B cell (primary cell): Measurements from ENCODE around the gene TRIM44. TPM values are rescaled to one million over a fixed set of nuclear protein-coding genes. Genes with fewer than 3 reads are reported as not detected.

Experiments
- ATAC-seq: fragments of 200-7000 bp; cut with Tn5 transposase; one replicate; pipeline ENCODE4 v1.10.0; 2021; ENCODE audit warnings: low read depth, mild to moderate bottlenecking, moderate number of reproducible peaks, moderate library complexity
- CTCF ChIA-PET: fragments of 350-600 bp; sonication (Branson Sonifier 250); formaldehyde crosslinking; loops from one replicate; lab custom pipeline; 2021; ENCODE audit warnings: antibody characterized with exemption, inconsistent platforms; lab: Charles Lee
- POLR2A ChIA-PET: fragments of 350-600 bp; sonication (Branson Sonifier 250); formaldehyde crosslinking; loops from one replicate; lab custom pipeline; 2021; ENCODE audit warnings: antibody characterized with exemption; lab: Charles Lee
- DNase-seq: peaks from one replicate; pipeline ENCODE4 v3.0.0; 2013
- H2AFZ ChIP-seq: 2 replicates; pipeline ENCODE4 v1.6.1; 2012; ENCODE audit warnings: mild to moderate bottlenecking, low read depth, low read length; ENCODE audit not compliant: insufficient read depth, poor library complexity, severe bottlenecking
- H3K27ac ChIP-seq, 2 donors: 1 replicate in 1 of 2; 2 replicates in 1 of 2; pipeline ENCODE4 v1.5.1; 2012 to 2013; ENCODE audit warnings: low read length in 2 of 2, mild to moderate bottlenecking in 2 of 2, moderate library complexity in 1 of 2
- H3K27me3 ChIP-seq, 4 experiments: fragments of 200-600 bp in 1 of 4; sonication (generic) in 1 of 4; replicated peaks in 1 of 4; 1 replicate in 2 of 4; 2 replicates in 2 of 4; pipeline versions ENCODE4 v1.6.1 to v1.7.0; 2013 to 2016; ENCODE audit warnings: low read length in 3 of 4, mild to moderate bottlenecking in 2 of 4, mixed read lengths in 1 of 4, moderate library complexity in 1 of 4; ENCODE audit not compliant: insufficient read depth in 4 of 4, control insufficient read depth in 3 of 4; ENCODE audit errors: control extremely low read depth in 1 of 4
- H3K36me3 ChIP-seq, 2 experiments: replicated peaks in 1 of 2; 1 replicate in 1 of 2; 2 replicates in 1 of 2; pipeline versions ENCODE4 v1.6.1 to v1.7.1; 2013; ENCODE audit warnings: low read length in 1 of 2; ENCODE audit not compliant: insufficient read depth in 2 of 2, control insufficient read depth in 1 of 2; ENCODE audit errors: control extremely low read depth in 1 of 2, extremely low read depth in 1 of 2
- H3K4me1 ChIP-seq, 2 donors: fragments of 200-600 bp in 1 of 2; sonication (generic) in 1 of 2; 1 replicate in 1 of 2; 2 replicates in 1 of 2; pipeline versions ENCODE4 v1.5.1 to v1.6.1; 2013 to 2017; ENCODE audit warnings: low read length in 2 of 2; ENCODE audit not compliant: control insufficient read depth in 2 of 2, insufficient read depth in 2 of 2
- H3K4me2 ChIP-seq: replicated peaks from 2 replicates; pipeline ENCODE3; 2012; ENCODE audit warnings: mild to moderate bottlenecking, low read depth, low read length; ENCODE audit not compliant: poor library complexity, severe bottlenecking
- H3K4me3 ChIP-seq, 5 experiments: fragments of 200-600 bp in 1 of 5; sonication (generic) in 1 of 5; 1 replicate in 3 of 5; 2 replicates in 2 of 5; pipeline versions ENCODE4 v1.5.1 to v1.7.0; 2011 to 2016; ENCODE audit warnings: low read length in 4 of 5, mild to moderate bottlenecking in 4 of 5, low read depth in 2 of 5, control low read depth in 1 of 5, moderate library complexity in 1 of 5; ENCODE audit not compliant: insufficient read depth in 1 of 5; ENCODE audit errors: control extremely low read depth in 1 of 5, extremely low read depth in 1 of 5
- H3K79me2 ChIP-seq: fragments of 200-600 bp; sonication (generic); one replicate; pipeline ENCODE4 v1.6.0; 2016; ENCODE audit warnings: low read length; ENCODE audit not compliant: control insufficient read depth, insufficient read depth
- H3K9ac ChIP-seq: fragments of 200-600 bp; sonication (generic); 2 replicates; pipeline ENCODE4 v1.6.1; 2017; ENCODE audit warnings: mild to moderate bottlenecking, low read length, moderate library complexity
- H3K9me3 ChIP-seq, 3 donors: one replicate each; pipeline versions ENCODE4 v1.6.1 to v1.7.1; 2013; ENCODE audit warnings: low read length in 2 of 3; ENCODE audit not compliant: control insufficient read depth in 2 of 3, insufficient read depth in 1 of 3; ENCODE audit errors: control extremely low read depth in 1 of 3
- H4K20me1 ChIP-seq: 2 replicates; pipeline ENCODE4 v1.6.0; 2012; ENCODE audit warnings: mild to moderate bottlenecking, low read length; ENCODE audit not compliant: insufficient read depth, control insufficient read depth, poor library complexity, severe bottlenecking
- H3K27ac Mint-ChIP-seq: one replicate; pipeline ENCODE4 v1.8.0; 2021; ENCODE audit warnings: mixed read lengths
- H3K27me3 Mint-ChIP-seq: one replicate; pipeline ENCODE4 v1.8.0; 2021; ENCODE audit warnings: mixed read lengths
- H3K4me1 Mint-ChIP-seq: one replicate; pipeline ENCODE4 v1.8.0; 2021; ENCODE audit warnings: mixed read lengths
- H3K4me3 Mint-ChIP-seq: one replicate; pipeline ENCODE4 v1.8.0; 2021; ENCODE audit warnings: mixed read lengths
- H3K9me3 Mint-ChIP-seq: one replicate; pipeline ENCODE4 v1.8.0; 2022; ENCODE audit warnings: mixed read lengths; ENCODE audit not compliant: insufficient read depth
- EZH2 ChIP-seq: IDR thresholded peaks from 2 replicates; pipeline ENCODE4 v1.6.1; 2012; ENCODE audit warnings: borderline replicate concordance, low read depth, mild to moderate bottlenecking, moderate library complexity, low read length; ENCODE audit not compliant: insufficient read depth, poor library complexity, severe bottlenecking
- WGBS: methylation state at CpG from one replicate; pipeline ENCODE4 v1.1.5; 2013; ENCODE audit warnings: missing lambda C conversion rate; ENCODE audit not compliant: insufficient coverage; 5-methylcytosine and 5-hydroxymethylcytosine counted together
- intact Hi-C: fragments of 100-400 bp; cut with micrococcal nuclease; formaldehyde crosslinking; loops from one replicate; pipeline ENCODE4 v1.10.0; 2022
- polyA plus RNA-seq: library from polyadenylated mRNA; depleted of rRNA; stranded (reverse); fragments of >200 nt; gene quantifications from 2 replicates; pipeline ENCODE4 v1.2.3, GENCODE V29; 2012
- total RNA-seq, 2 donors: library from RNA; stranded (reverse); fragments of 120-200 nt in 1 of 2; gene quantifications; 1 replicate in 1 of 2; 2 replicates in 1 of 2; pipeline versions ENCODE4 v1.2.3 to v1.2.4, GENCODE V29; 2013 to 2022
- TF ChIP-seq, protein P1 (sequence below): fragments of 200-600 bp; IDR thresholded peaks from one replicate; pipeline ENCODE4 v1.8.0; 2022; ENCODE audit warnings: antibody characterized with exemption, mild to moderate bottlenecking

The TRIM44 gene
- total and polyA plus RNA-seq, 2 donors (not counting 1 experiment from before 2014, with no cell fraction given) = 39.1 to 71.1 TPM

- H3K4me3 Mint-ChIP-seq = no peak overlapping the region
- Histone ChIP-seq H3K27me3 (no peaks in the 10 kb centered on the region), H3K9ac (no peak overlapping the region), H2AFZ (no peak overlapping the region), H3K27ac (no peak overlapping the region), H3K4me1 (peaks cover 0 to 5% of the 10 kb centered on the region in 2 donors), H4K20me1 (peaks cover 57% of the 10 kb centered on the region), H3K79me2 (peaks cover 21% of the 10 kb centered on the region), H3K4me2 (no peak overlapping the region), H3K4me3 (no peak overlapping the region), H3K36me3 (peaks cover 0 to 14% of the 10 kb centered on the region in 2 experiments), H3K9me3 (no peaks in the 10 kb centered on the region)
- H3K27ac Mint-ChIP-seq = no peak overlapping the region
- H3K4me1 Mint-ChIP-seq = peaks cover 36% of the 10 kb centered on the region
- 96% methylated on average over 4 of the region's 7 CpGs for WGBS
- no peak for DNase-seq
- H3K9me3 Mint-ChIP-seq = no peaks in the 10 kb centered on the region
- intact Hi-C loops = no loop called here
- TF ChIP-seq EZH2 = no peak
- TF ChIP-seq, protein P1, sequence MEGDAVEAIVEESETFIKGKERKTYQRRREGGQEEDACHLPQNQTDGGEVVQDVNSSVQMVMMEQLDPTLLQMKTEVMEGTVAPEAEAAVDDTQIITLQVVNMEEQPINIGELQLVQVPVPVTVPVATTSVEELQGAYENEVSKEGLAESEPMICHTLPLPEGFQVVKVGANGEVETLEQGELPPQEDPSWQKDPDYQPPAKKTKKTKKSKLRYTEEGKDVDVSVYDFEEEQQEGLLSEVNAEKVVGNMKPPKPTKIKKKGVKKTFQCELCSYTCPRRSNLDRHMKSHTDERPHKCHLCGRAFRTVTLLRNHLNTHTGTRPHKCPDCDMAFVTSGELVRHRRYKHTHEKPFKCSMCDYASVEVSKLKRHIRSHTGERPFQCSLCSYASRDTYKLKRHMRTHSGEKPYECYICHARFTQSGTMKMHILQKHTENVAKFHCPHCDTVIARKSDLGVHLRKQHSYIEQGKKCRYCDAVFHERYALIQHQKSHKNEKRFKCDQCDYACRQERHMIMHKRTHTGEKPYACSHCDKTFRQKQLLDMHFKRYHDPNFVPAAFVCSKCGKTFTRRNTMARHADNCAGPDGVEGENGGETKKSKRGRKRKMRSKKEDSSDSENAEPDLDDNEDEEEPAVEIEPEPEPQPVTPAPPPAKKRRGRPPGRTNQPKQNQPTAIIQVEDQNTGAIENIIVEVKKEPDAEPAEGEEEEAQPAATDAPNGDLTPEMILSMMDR = no peak
- H3K27me3 Mint-ChIP-seq = no peaks in the 10 kb centered on the region
- CTCF ChIA-PET = no interaction called here
- POLR2A ChIA-PET = no interaction called here
- no peak for ATAC-seq
These were observed 124.5 kb downstream of the TRIM44 start for GRCh38 chr11:35787013-35787504.

DNA sequence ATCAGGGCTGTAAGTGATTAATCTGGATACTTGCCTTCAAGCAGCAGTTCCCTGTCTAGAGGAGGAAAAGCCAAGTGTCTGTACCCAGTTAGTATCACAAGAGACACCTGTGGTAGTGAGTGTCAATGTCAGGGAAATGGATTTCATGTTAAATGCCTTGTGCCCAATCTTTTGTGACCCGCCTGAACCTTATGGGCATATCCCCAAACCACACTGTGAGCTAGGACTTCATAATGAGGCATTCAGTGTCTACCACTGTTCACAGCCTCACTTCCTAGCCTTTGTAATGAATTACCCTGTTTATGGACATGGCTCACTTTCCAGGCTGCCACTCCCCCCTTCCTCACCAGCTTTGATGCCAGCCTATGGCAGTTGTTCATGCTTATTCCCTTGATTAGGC, 125.1 kb downstream of the TRIM44 start:
- TF ChIP-seq EZH2 = no peak
- TF ChIP-seq, protein P1 = no peak
- no peak for DNase-seq

More for the DNA sequence above, 125.1 kb downstream of the TRIM44 start:
- H3K36me3 ChIP-seq = peaks cover 0 to 16% of the 10 kb centered on the region in 2 experiments
- Mint-ChIP-seq H3K27me3 (no peaks in the 10 kb centered on the region), H3K4me3 (no peak overlapping the region), H3K27ac (no peak overlapping the region), H3K4me1 (peaks cover 33% of the 10 kb centered on the region), H3K9me3 (no peaks in the 10 kb centered on the region)
- H3K9ac ChIP-seq = no peak overlapping the region
- 100% methylated on average over 1 of the region's 1 CpG for WGBS
- H3K9me3 ChIP-seq = no peaks in the 10 kb centered on the region
- no peak overlapping the region for H3K4me3 ChIP-seq
- no peak overlapping the region for H2AFZ ChIP-seq
- peaks cover 0 to 5% of the 10 kb centered on the region in 2 donors for H3K4me1 ChIP-seq
- peaks cover 24% of the 10 kb centered on the region for H3K79me2 ChIP-seq
- CTCF ChIA-PET = no interaction called here
- H4K20me1 ChIP-seq = peaks cover 61% of the 10 kb centered on the region
- POLR2A ChIA-PET = no interaction called here
- H3K27ac ChIP-seq = no peak overlapping the region
- no peaks in the 10 kb centered on the region for H3K27me3 ChIP-seq
- no peak for ATAC-seq
- no peak overlapping the region for H3K4me2 ChIP-seq
- intact Hi-C loops = no loop called here
